Stimulated activated CD4-positive, alpha-beta T cell treated with anti-CD3 and anti-CD28 coated beads, Interleukin-12 subunit alpha, Interleukin-12 subunit beta, amount 100 ng/mL, for 24 hours (primary cell): ENCODE data around the gene SULT1B1.

Experiments
- DNase-seq, 2 experiments: peaks; one replicate each; pipeline ENCODE4 v3.0.0-alpha.2; 2020; ENCODE audit warnings: low read depth in 2 of 2

The SULT1B1 gene

DNA sequence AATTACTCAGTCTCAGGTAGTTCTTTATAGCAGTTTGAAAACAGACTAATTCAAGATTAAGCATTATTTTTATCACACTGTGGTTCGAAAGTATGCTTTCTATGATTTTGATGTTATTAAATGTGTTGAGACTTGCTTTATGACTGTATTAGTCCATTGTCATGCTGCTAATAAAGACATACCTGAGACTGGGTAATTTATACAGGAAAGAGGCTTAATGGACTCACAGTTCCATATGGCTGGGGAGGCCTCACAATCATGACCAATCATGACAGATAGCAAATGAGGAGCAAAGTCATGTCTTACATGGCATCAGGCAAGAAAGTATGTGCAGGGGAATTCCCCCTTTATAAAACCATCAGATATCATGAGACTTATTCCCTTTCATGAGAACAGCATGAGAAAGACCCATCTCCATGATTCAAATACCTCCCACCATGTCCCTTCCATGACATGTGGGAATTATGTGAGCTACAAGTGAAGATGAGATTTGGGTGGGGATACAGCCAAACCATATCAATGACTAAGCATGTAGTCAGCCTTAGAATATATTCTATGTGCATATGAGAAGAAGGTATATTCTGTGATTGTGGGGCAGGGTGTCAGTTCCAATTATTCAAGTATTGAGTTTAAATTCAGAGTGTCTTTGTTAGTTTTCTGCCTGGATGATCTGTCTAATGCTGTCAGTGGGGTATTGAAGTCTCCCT, 62.7 kb downstream of the SULT1B1 start:
- no peak for DNase-seq

DNA sequence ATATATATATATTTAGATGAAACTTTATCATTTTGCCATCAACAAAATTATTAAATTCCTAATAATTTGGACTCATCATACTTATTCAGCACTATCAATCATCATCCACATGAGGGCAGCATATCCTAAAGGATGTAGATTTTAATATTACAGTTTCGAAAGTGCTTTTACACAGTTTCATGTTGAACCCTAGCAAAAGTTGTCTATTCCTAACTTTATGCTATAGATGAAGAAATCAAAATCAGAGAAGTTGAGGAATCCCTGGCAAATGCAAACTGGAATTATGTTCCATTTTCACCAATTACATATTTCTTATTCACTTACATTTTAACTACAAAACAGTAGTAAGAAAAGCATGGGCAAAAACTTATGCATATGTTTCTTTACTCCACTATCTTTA, 70.8 kb downstream of the SULT1B1 start:
- no peak for DNase-seq

DNA sequence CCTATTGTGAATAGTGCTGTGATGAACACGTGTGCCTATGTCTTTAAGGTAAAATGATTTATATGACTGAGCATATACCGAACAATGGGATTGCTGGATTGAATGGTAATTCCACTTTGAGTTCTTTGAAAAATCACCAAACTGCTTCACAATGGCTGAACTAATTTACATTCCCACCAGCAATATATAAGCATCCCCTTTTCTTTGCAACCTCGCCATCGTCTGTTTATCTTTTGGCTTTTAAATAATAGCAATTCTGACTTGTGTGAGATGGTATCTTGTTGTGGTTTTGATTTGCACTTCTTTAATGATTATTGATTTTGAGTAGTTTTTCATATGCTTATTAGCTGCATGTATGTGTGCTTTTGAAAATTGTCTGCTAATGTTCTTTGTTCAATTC, 75.6 kb downstream of the SULT1B1 start:
- DNase-seq = no peak
